GM12878 (cell line): ENCODE data around the gene TUT4. TPM values are rescaled to one million over a fixed set of nuclear protein-coding genes. Genes with fewer than 3 reads are reported as not detected.

Experiments
- ATAC-seq: fragments of 200-7000 bp; cut with Tn5 transposase; 3 replicates; pipeline ENCODE4 v1.9.1; 2020; ENCODE audit warnings: mild to moderate bottlenecking, moderate library complexity
- BruUV-seq: library from RNA; stranded (reverse); fragments of 400-500 nt; replicated peaks from 2 replicates; lab custom pipeline; 2021; lab: Mats Ljungman, UMichigan
- CTCF ChIA-PET: fragments of 300-600 bp; sonication (Branson Sonifier 250); formaldehyde crosslinking; extraction: SDS; loops from one replicate; lab custom pipeline; 2021; ENCODE audit warnings: inconsistent platforms; lab: Yijun Ruan, JAX
- POLR2A ChIA-PET: fragments of 350-600 bp; formaldehyde crosslinking; extraction: SDS; loops from one replicate; lab custom pipeline; 2021; ENCODE audit warnings: inconsistent platforms; lab: Charles Lee
- RAD21 ChIA-PET: fragments of 300-600 bp; sonication (Branson Sonifier 250); formaldehyde crosslinking; loops from one replicate; lab custom pipeline; 2023; ENCODE audit warnings: antibody characterized with exemption; ENCODE audit not compliant: unreplicated experiment; lab: Charles Lee
- SMC1A ChIA-PET: fragments of 300-600 bp; sonication (Branson Sonifier 250); formaldehyde crosslinking; loops from one replicate; lab custom pipeline; 2023; ENCODE audit not compliant: unreplicated experiment, uncharacterized antibody; lab: Charles Lee
- DNase-seq: peaks from one replicate; pipeline ENCODE4 v3.0.0-alpha.2; 2011; ENCODE audit warnings: low read depth, low spot score
- FAIRE-seq: peaks from 3 replicates; lab custom pipeline; 2011; peaks lifted over from hg19 to GRCh38; lab: Jason Lieb, UNC
- H2AFZ ChIP-seq: 2 replicates; pipeline ENCODE4 v1.6.0; 2011; ENCODE audit warnings: low read depth, low read length, control low read depth; ENCODE audit not compliant: control insufficient read depth
- H3K27ac ChIP-seq: 2 replicates; pipeline ENCODE4 v1.5.1; 2011; ENCODE audit warnings: control low read depth; ENCODE audit not compliant: control insufficient read depth, insufficient read depth
- H3K27me3 ChIP-seq, 2 experiments: replicated peaks in 1 of 2; 2 replicates each; pipeline versions ENCODE4 v1.6.0 to v1.6.1; 2011; ENCODE audit warnings: low read length in 1 of 2; ENCODE audit not compliant: control insufficient read depth in 2 of 2, insufficient read depth in 2 of 2
- H3K36me3 ChIP-seq, 2 experiments: 2 replicates each; pipeline ENCODE4 v1.5.1; 2011; ENCODE audit warnings: low read length in 1 of 2; ENCODE audit not compliant: control insufficient read depth in 2 of 2, insufficient read depth in 2 of 2
- H3K4me1 ChIP-seq: 2 replicates; pipeline ENCODE4 v1.6.1; 2011; ENCODE audit warnings: mild to moderate bottlenecking, low read length, moderate library complexity, mixed read lengths; ENCODE audit not compliant: control insufficient read depth, insufficient read depth
- H3K4me2 ChIP-seq: 2 replicates; pipeline ENCODE4 v1.6.0; 2011; ENCODE audit warnings: control low read depth; ENCODE audit not compliant: control insufficient read depth, insufficient read depth
- H3K4me3 ChIP-seq: fragments of 200-600 bp; sonication (generic); 2 replicates; pipeline ENCODE4 v1.5.1; 2016
- H3K79me2 ChIP-seq: 2 replicates; pipeline ENCODE4 v1.6.0; 2011; ENCODE audit warnings: low read length; ENCODE audit not compliant: control insufficient read depth, insufficient read depth
- H3K9ac ChIP-seq: 2 replicates; pipeline ENCODE4 v1.8.0; 2011; ENCODE audit warnings: low read length, control low read depth, mixed read lengths; ENCODE audit not compliant: control insufficient read depth, insufficient read depth
- H3K9me3 ChIP-seq: replicated peaks from 3 replicates; pipeline ENCODE4 v1.5.1; 2011; ENCODE audit warnings: mild to moderate bottlenecking, low read length; ENCODE audit not compliant: control insufficient read depth, insufficient read depth
- H4K20me1 ChIP-seq: 2 replicates; pipeline ENCODE4 v1.6.0; 2011; ENCODE audit not compliant: control insufficient read depth, insufficient read depth
- BHLHE40 ChIP-seq, 2 experiments: fragments of 450-650 bp in 1 of 2; IDR thresholded peaks; 2 replicates each; pipeline ENCODE4 v1.6.1; 2011 to 2017; ENCODE audit warnings: low read depth in 2 of 2, borderline replicate concordance in 1 of 2, improper control_type of control experiment in 1 of 2, low read length in 1 of 2, mild to moderate bottlenecking in 1 of 2
- KDM1A ChIP-seq: fragments of 200-600 bp; sonication (generic); IDR thresholded peaks from 2 replicates; pipeline ENCODE4 v1.6.1; 2016; ENCODE audit warnings: borderline replicate concordance
- MXI1 ChIP-seq: fragments of 150-350 bp; IDR thresholded peaks from 2 replicates; pipeline ENCODE4 v1.6.1; 2011; ENCODE audit warnings: low read depth, mild to moderate bottlenecking, inconsistent platforms, low read length, improper control_type of control experiment
- PAX5 ChIP-seq: IDR thresholded peaks from 2 replicates; pipeline ENCODE4 v1.6.1; 2011; ENCODE audit warnings: low read depth, low read length, borderline replicate concordance
- POLR2AphosphoS5 ChIP-seq: IDR thresholded peaks from 2 replicates; pipeline ENCODE4 v1.6.1; 2011; ENCODE audit warnings: mild to moderate bottlenecking, low read length, inconsistent platforms
- TCF3 ChIP-seq: IDR thresholded peaks from 2 replicates; pipeline ENCODE4 v1.6.1; 2012; ENCODE audit warnings: low read depth, mild to moderate bottlenecking, low read length, borderline replicate concordance; ENCODE audit not compliant: insufficient read depth
- ZNF24 ChIP-seq: fragments of 450-650 bp; IDR thresholded peaks from 2 replicates; pipeline ENCODE4 v1.6.1; 2017; ENCODE audit warnings: antibody characterized with exemption, mild to moderate bottlenecking
- WGBS: methylation state at CpG from one replicate; pipeline ENCODE4 v1.1.6; 2016; ENCODE audit warnings: low lambda C conversion rate; ENCODE audit not compliant: insufficient replicate concordance, insufficient coverage; ENCODE audit errors: missing lambda C conversion rate; 5-methylcytosine and 5-hydroxymethylcytosine counted together
- in situ Hi-C: fragments of 300-500 bp; cut with MboI; formaldehyde crosslinking; loops from 9 replicates; pipeline ENCODE4 v1.14.3; 2018; ENCODE audit warnings: mixed read lengths
- intact Hi-C: fragments of 100-400 bp; cut with micrococcal nuclease; formaldehyde crosslinking; loops from one replicate; pipeline ENCODE4 v1.14.2; 2022; ENCODE audit not compliant: unreplicated experiment
- polyA plus RNA-seq, 11 experiments: library from polyadenylated mRNA; depleted of rRNA in 4 of 11; unstranded in 6 of 11; stranded (reverse) in 5 of 11; fragments of >200 nt; fragmentation: Nextera tagmentation in 4 of 11; fragmentation: Illumina TruSeq in 1 of 11; extraction: Ambion mirVana in 4 of 11; extraction: Trizol in 1 of 11; gene quantifications; 1 replicate in 1 of 11; 2 replicates in 10 of 11; pipeline versions ENCODE4 v1.2.1 to v1.2.3, GENCODE V29; 2011 to 2016; ENCODE audit warnings: inconsistent platforms in 2 of 11, missing spikeins in 2 of 11, low read depth in 1 of 11
- total RNA-seq, 4 experiments: library from RNA; depleted of rRNA in 3 of 4; stranded (reverse); fragments of >200 nt in 3 of 4; fragmentation: Illumina TruSeq in 1 of 4; extraction: Trizol in 1 of 4; gene quantifications; 2 replicates each; pipeline versions ENCODE4 v1.2.1 to v1.2.3, GENCODE V29; 2013 to 2021
- TF ChIP-seq, protein P1 (sequence below): IDR thresholded peaks from 2 replicates; pipeline ENCODE4 v1.6.1; 2011; ENCODE audit warnings: low read depth, mild to moderate bottlenecking, low read length, moderate library complexity, borderline replicate concordance; ENCODE audit errors: extremely low read depth
- TF ChIP-seq, protein P2 (sequence below): fragments of 450-650 bp; IDR thresholded peaks from 2 replicates; pipeline ENCODE4 v1.6.1; 2017; ENCODE audit warnings: antibody characterized with exemption, mild to moderate bottlenecking, moderate library complexity
- TF ChIP-seq, protein P3 (sequence below): fragments of 450-650 bp; IDR thresholded peaks from 2 replicates; pipeline ENCODE4 v1.6.1; 2017; ENCODE audit warnings: borderline replicate concordance

Gene TUT4
- total and polyA plus RNA-seq, 10 of the 15 experiments (the other 5 are each of a cell fraction or from before 2014, with no cell fraction given): 9.4 to 40.7 (median 27.6) TPM

DNA sequence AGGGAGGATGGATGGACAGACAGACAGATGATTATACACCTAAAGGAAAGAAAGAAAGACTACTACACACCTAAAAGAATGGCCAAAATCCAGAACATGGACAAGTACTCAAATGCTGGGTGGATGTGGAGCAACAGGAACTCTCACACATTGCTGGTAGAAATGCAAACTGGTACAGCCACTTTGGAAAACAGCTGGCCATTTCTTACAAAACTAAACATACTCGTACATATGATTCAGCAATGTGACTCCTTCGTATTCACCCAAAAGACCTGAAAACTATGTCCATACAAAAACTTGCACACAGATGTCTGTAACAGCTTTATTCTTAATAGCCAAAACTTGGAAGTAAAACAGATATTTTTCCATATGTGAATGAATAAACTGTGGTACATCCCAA is 97.2 kb downstream of the TUT4 start:
- no peak for FAIRE-seq
- TF ChIP-seq KDM1A (no peak), BHLHE40 (IDR thresholded peaks at IDR 0.05; ENCODE audit: borderline replicate concordance in 1 of 2, low read depth in 2 of 2, low read length in 1 of 2) (no peak), POLR2AphosphoS5 (no peak), MXI1 (no peak), TCF3 (no peak)
- TF ChIP-seq, protein P1, sequence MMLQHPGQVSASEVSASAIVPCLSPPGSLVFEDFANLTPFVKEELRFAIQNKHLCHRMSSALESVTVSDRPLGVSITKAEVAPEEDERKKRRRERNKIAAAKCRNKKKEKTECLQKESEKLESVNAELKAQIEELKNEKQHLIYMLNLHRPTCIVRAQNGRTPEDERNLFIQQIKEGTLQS: no peak
- POLR2A ChIA-PET: no interaction called here
- RAD21 ChIA-PET: no interaction called here
- H3K9me3 ChIP-seq: no peaks in the 10 kb centered on the region
- WGBS: 97% methylated on average over 2 of the region's 2 CpGs
- in situ Hi-C loops: no loop called here
- H3K9ac ChIP-seq: no peak overlapping the region
- no peak for DNase-seq
- ATAC-seq: no peak
- no peaks in the 10 kb centered on the region for H3K4me1 ChIP-seq
- no peaks in the 10 kb centered on the region for H3K27me3 ChIP-seq
- BruUV-seq: no TSS peak
- SMC1A ChIA-PET: no interaction called here
- H3K36me3 ChIP-seq: 0 out of 4 replicates have a peak, but pooled peaks cover 0 to 3% of the 10 kb centered on the region in 2 experiments
- intact Hi-C loops: no loop called here
- H3K4me2 ChIP-seq: no peak overlapping the region
- CTCF ChIA-PET: interaction anchor here (0.9 kb wide), 1 partner anchor 19 kb away, joined by 3 read pairs; no protein-coding TSS in a partner anchor
- no peaks in the 10 kb centered on the region for H3K79me2 ChIP-seq
- H3K27ac ChIP-seq: no peak overlapping the region
- no peaks in the 10 kb centered on the region for H4K20me1 ChIP-seq
- H2AFZ ChIP-seq: no peak overlapping the region
- H3K4me3 ChIP-seq: no peak overlapping the region

DNA sequence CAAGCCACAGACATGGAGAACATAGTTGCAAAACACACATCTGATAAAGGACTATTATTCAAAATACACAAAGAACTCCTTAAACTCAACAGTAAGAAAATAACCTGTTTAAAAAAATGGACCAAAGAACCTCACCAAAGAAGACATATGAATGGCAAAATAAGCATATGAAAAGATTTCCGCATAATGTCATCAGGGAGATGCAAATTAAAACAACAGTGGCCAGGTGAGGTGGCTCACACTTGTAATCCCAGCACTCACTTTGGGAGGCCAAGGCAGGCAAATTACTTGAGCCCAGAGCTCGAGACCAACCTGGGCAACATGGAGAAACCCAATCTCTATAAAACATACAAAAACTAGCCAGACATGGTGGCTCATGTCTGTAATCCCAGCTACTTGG is 98.1 kb downstream of the TUT4 start:
- CTCF ChIA-PET: no interaction called here
- no peak for ATAC-seq
- intact Hi-C loops: no loop called here
- TF ChIP-seq, protein P2, sequence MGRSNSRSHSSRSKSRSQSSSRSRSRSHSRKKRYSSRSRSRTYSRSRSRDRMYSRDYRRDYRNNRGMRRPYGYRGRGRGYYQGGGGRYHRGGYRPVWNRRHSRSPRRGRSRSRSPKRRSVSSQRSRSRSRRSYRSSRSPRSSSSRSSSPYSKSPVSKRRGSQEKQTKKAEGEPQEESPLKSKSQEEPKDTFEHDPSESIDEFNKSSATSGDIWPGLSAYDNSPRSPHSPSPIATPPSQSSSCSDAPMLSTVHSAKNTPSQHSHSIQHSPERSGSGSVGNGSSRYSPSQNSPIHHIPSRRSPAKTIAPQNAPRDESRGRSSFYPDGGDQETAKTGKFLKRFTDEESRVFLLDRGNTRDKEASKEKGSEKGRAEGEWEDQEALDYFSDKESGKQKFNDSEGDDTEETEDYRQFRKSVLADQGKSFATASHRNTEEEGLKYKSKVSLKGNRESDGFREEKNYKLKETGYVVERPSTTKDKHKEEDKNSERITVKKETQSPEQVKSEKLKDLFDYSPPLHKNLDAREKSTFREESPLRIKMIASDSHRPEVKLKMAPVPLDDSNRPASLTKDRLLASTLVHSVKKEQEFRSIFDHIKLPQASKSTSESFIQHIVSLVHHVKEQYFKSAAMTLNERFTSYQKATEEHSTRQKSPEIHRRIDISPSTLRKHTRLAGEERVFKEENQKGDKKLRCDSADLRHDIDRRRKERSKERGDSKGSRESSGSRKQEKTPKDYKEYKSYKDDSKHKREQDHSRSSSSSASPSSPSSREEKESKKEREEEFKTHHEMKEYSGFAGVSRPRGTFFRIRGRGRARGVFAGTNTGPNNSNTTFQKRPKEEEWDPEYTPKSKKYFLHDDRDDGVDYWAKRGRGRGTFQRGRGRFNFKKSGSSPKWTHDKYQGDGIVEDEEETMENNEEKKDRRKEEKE: no peak
- TF ChIP-seq ZNF24 (no peak), PAX5 (no peak)
- TF ChIP-seq, protein P3, sequence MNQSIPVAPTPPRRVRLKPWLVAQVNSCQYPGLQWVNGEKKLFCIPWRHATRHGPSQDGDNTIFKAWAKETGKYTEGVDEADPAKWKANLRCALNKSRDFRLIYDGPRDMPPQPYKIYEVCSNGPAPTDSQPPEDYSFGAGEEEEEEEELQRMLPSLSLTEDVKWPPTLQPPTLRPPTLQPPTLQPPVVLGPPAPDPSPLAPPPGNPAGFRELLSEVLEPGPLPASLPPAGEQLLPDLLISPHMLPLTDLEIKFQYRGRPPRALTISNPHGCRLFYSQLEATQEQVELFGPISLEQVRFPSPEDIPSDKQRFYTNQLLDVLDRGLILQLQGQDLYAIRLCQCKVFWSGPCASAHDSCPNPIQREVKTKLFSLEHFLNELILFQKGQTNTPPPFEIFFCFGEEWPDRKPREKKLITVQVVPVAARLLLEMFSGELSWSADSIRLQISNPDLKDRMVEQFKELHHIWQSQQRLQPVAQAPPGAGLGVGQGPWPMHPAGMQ: no peak

More for the DNA sequence above, 98.1 kb downstream of the TUT4 start:
- no peak overlapping the region for H3K4me2 ChIP-seq
- FAIRE-seq: no peak
- SMC1A ChIA-PET: interaction anchor here (0.6 kb wide), 1 partner anchor 384 kb away, joined by 3 read pairs; no protein-coding TSS in a partner anchor
- no peak overlapping the region for H3K9ac ChIP-seq
- H2AFZ ChIP-seq: no peak overlapping the region
- no TSS peak for BruUV-seq
- in situ Hi-C loops: no loop called here
- H3K4me3 ChIP-seq: no peak overlapping the region
- H3K9me3 ChIP-seq: no peaks in the 10 kb centered on the region
- no peaks in the 10 kb centered on the region for H3K4me1 ChIP-seq
- no peaks in the 10 kb centered on the region for H3K27me3 ChIP-seq
- POLR2A ChIA-PET: no interaction called here
- RAD21 ChIA-PET: no interaction called here
- no peaks in the 10 kb centered on the region for H4K20me1 ChIP-seq
- WGBS: 69% methylated on average over 2 of the region's 2 CpGs
- H3K36me3 ChIP-seq: 0 out of 4 replicates have a peak, but pooled peaks cover 0 to 3% of the 10 kb centered on the region in 2 experiments
- H3K27ac ChIP-seq: no peak overlapping the region
- DNase-seq: no peak
- no peaks in the 10 kb centered on the region for H3K79me2 ChIP-seq
